Liver (tissue), 3 donors: ENCODE results near the gene ZFHX2.
"Not testable (repeated sequence)": the region's sequence is repeated elsewhere in the genome, so short reads cannot be mapped to it uniquely, and the experiment has no call there.

Source experiments
- ATF3 ChIP-seq: IDR thresholded peaks from 2 replicates; pipeline ENCODE4 v1.6.1; 2016; ENCODE audit warnings: antibody characterized with exemption
- CTCF ChIP-seq: fragments of 150-350 bp; IDR thresholded peaks from 2 replicates; pipeline ENCODE4 v1.5.1; 2017; ENCODE audit warnings: improper control_type of control experiment, low read depth, low read length; ENCODE audit not compliant: missing input control
- EGR1 ChIP-seq, 2 donors: IDR thresholded peaks; 2 replicates each; pipeline ENCODE4 v1.6.1; 2016 to 2018; ENCODE audit warnings: antibody characterized with exemption in 2 of 2, low read depth in 2 of 2
- FOXA2 ChIP-seq: IDR thresholded peaks from 2 replicates; pipeline ENCODE4 v1.6.1; 2016; ENCODE audit warnings: antibody characterized with exemption
- GABPA ChIP-seq, 2 donors: IDR thresholded peaks in 1 of 2; conservative IDR thresholded peaks in 1 of 2; 2 replicates each; pipeline ENCODE4 v1.6.1; 2016; ENCODE audit warnings: antibody characterized with exemption in 2 of 2, mild to moderate bottlenecking in 1 of 2, moderate library complexity in 1 of 2
- HNF4A ChIP-seq, 2 donors: conservative IDR thresholded peaks; 2 replicates each; pipeline ENCODE4 v1.6.1; 2016; ENCODE audit warnings: antibody characterized with exemption in 2 of 2, mild to moderate bottlenecking in 2 of 2
- JUND ChIP-seq, 2 donors: IDR thresholded peaks; 2 replicates each; pipeline ENCODE4 v1.6.1; 2016; ENCODE audit warnings: antibody characterized with exemption in 2 of 2
- MAX ChIP-seq: IDR thresholded peaks from 2 replicates; pipeline ENCODE4 v1.6.1; 2016; ENCODE audit warnings: antibody characterized with exemption
- RAD21 ChIP-seq, 2 donors: IDR thresholded peaks; 2 replicates each; pipeline ENCODE4 v1.6.1; 2016; ENCODE audit warnings: antibody characterized with exemption in 2 of 2, mild to moderate bottlenecking in 2 of 2
- REST ChIP-seq: IDR thresholded peaks from 2 replicates; pipeline ENCODE4 v1.6.1; 2016; ENCODE audit warnings: antibody characterized with exemption, mild to moderate bottlenecking
- SP1 ChIP-seq: IDR thresholded peaks from 2 replicates; pipeline ENCODE4 v1.6.1; 2018; ENCODE audit warnings: antibody characterized with exemption, mild to moderate bottlenecking
- YY1 ChIP-seq: IDR thresholded peaks from 2 replicates; pipeline ENCODE4 v1.6.1; 2016; ENCODE audit warnings: antibody characterized with exemption, mild to moderate bottlenecking
- donor health status: healthy.
- donor health status: healthy.

GRCh38 chr14:23583761-23584526 lies 32.4 kb upstream of the ZFHX2 start:
- TF ChIP-seq CTCF; SP1; EGR1 (IDR thresholded peaks at IDR 0.05; ENCODE audit: low read depth in 2 of 2); RAD21 (IDR thresholded peaks at IDR 0.05); ATF3; MAX; YY1; REST; HNF4A (conservative IDR thresholded peaks at IDR 0.05); JUND (IDR thresholded peaks at IDR 0.05); GABPA (IDR thresholded peaks at IDR 0.05 in 1 of 2, conservative IDR thresholded peaks at IDR 0.05 in 1 of 2); FOXA2: not testable (repeated sequence)
